PC-3 (cell line): ENCODE data around the gene HPSE2. TPM values are rescaled to one million over a fixed set of nuclear protein-coding genes. Genes with fewer than 3 reads are reported as not detected.

Experiments used
- ATAC-seq: fragments of 200-7000 bp; cut with Tn5 transposase; 2 replicates; pipeline ENCODE4 v1.9.1; 2020; ENCODE audit warnings: mild to moderate bottlenecking, moderate library complexity
- BruUV-seq: library from RNA; stranded (reverse); fragments of 400-500 nt; replicated peaks from 2 replicates; lab custom pipeline; 2021; lab: Mats Ljungman, UMichigan
- CTCF ChIA-PET: fragments of 300-600 bp; sonication (Branson Sonifier 250); formaldehyde crosslinking; loops from one replicate; lab custom pipeline; 2022; ENCODE audit warnings: antibody characterized with exemption; lab: Charles Lee
- POLR2A ChIA-PET: fragments of 300-600 bp; sonication (Branson Sonifier 250); formaldehyde crosslinking; loops from one replicate; lab custom pipeline; 2022; ENCODE audit warnings: antibody characterized with exemption; ENCODE audit not compliant: unreplicated experiment; lab: Charles Lee
- DNase-seq: peaks from one replicate; pipeline ENCODE4 v3.0.0-alpha.2; 2015
- H2AFZ ChIP-seq: fragments of 300-600 bp; sonication (generic); 2 replicates; pipeline ENCODE4 v1.6.0; 2016; ENCODE audit warnings: antibody characterized with exemption, low read length
- H3F3A ChIP-seq: fragments of 300-600 bp; sonication (generic); one replicate; pipeline ENCODE4 v1.6.0; 2017; ENCODE audit warnings: antibody characterized with exemption, low read length, control low read depth, mild to moderate bottlenecking; ENCODE audit not compliant: unreplicated experiment
- H3K27ac ChIP-seq: fragments of 300-600 bp; sonication (generic); 2 replicates; pipeline ENCODE4 v1.5.1; 2016; ENCODE audit warnings: mild to moderate bottlenecking, low read length
- H3K27me3 ChIP-seq: fragments of 300-600 bp; sonication (generic); 2 replicates; pipeline ENCODE4 v1.6.1; 2016; ENCODE audit warnings: low read length, mixed read lengths
- H3K36me3 ChIP-seq: fragments of 300-600 bp; sonication (generic); 2 replicates; pipeline ENCODE4 v1.6.1; 2016; ENCODE audit warnings: low read depth, mixed run types, low read length, mixed read lengths
- H3K4me1 ChIP-seq: fragments of 300-600 bp; sonication (generic); 2 replicates; pipeline ENCODE4 v1.5.1; 2016; ENCODE audit warnings: low read length; ENCODE audit not compliant: insufficient read depth
- H3K4me2 ChIP-seq: fragments of 300-600 bp; sonication (generic); 2 replicates; pipeline ENCODE4 v1.6.0; 2016; ENCODE audit warnings: low read length
- H3K4me3 ChIP-seq: fragments of 300-600 bp; sonication (generic); 2 replicates; pipeline ENCODE4 v1.5.1; 2016; ENCODE audit warnings: mild to moderate bottlenecking, low read length, mixed read lengths
- H3K79me2 ChIP-seq: fragments of 300-600 bp; sonication (generic); 2 replicates; pipeline ENCODE4 v1.6.1; 2017; ENCODE audit warnings: low read length, mixed read lengths
- H3K9ac ChIP-seq: fragments of 300-600 bp; sonication (generic); 2 replicates; pipeline ENCODE4 v1.6.0; 2016; ENCODE audit warnings: mild to moderate bottlenecking, low read length
- H3K9me2 ChIP-seq: fragments of 300-600 bp; sonication (generic); replicated peaks from 2 replicates; pipeline ENCODE4 v1.6.1; 2016; ENCODE audit warnings: mixed run types, low read length, mixed read lengths
- H3K9me3 ChIP-seq: fragments of 300-600 bp; sonication (generic); 2 replicates; pipeline ENCODE4 v1.6.1; 2016; ENCODE audit warnings: low read length, mixed read lengths
- H4K20me1 ChIP-seq: fragments of 300-600 bp; sonication (generic); 2 replicates; pipeline ENCODE4 v1.6.1; 2016; ENCODE audit warnings: low read length, mixed read lengths
- CTCF ChIP-seq: fragments of 300-600 bp; sonication (generic); conservative IDR thresholded peaks from 2 replicates; pipeline ENCODE4 v1.5.1; 2017; ENCODE audit warnings: antibody characterized with exemption, low read depth, mild to moderate bottlenecking, low read length
- EZH2 ChIP-seq: fragments of 300-600 bp; sonication (generic); IDR thresholded peaks from one replicate; pipeline ENCODE4 v1.6.1; 2017; ENCODE audit warnings: antibody characterized with exemption, mild to moderate bottlenecking, low read length; ENCODE audit not compliant: unreplicated experiment
- EZH2phosphoT487 ChIP-seq: fragments of 300-600 bp; sonication (generic); IDR thresholded peaks from 2 replicates; pipeline ENCODE4 v1.6.1; 2018; ENCODE audit warnings: mild to moderate bottlenecking, antibody characterized with exemption, low read length, borderline replicate concordance
- intact Hi-C: fragments of 100-400 bp; cut with micrococcal nuclease; formaldehyde crosslinking; loops from 2 replicates; pipeline ENCODE4 v1.9.0; 2023
- total RNA-seq: library from RNA; depleted of rRNA; stranded (reverse); fragments of >200 nt; gene quantifications from 2 replicates; pipeline ENCODE4 v1.2.3, GENCODE V29; 2014

The HPSE2 gene
- total RNA-seq, 1 experiment from 2014 or later, result 0.15 TPM

DNA sequence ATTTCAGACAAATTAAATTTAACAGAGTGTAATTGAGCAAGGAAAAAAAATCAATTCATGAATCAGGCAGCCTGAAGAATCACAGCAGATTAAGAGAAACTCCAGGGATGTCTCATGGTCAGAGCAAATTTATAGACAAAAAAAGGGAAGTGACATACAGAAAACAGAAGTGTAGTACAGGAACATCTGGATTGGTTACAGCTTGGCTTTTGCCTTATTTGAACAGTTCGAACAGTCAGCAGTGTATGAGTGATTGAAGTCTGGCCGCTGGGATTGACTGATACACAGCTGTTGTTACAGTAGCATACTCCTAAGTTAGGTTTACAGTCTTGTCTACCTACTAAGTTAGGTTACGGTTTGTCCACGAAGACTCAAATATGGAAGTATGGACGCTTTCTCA, 255.3 kb downstream of the HPSE2 start:
- no peak overlapping the region for H3K27ac ChIP-seq
- no peak overlapping the region for H3K4me2 ChIP-seq
- H3K79me2 ChIP-seq, result no peaks in the 10 kb centered on the region
- H3K9me2 ChIP-seq, result no peaks in the 10 kb centered on the region
- H3K4me1 ChIP-seq, result no peaks in the 10 kb centered on the region
- no peaks in the 10 kb centered on the region for H3K36me3 ChIP-seq
- CTCF ChIA-PET, result no interaction called here
- H3K27me3 ChIP-seq, result peaks cover 33% of the 10 kb centered on the region
- POLR2A ChIA-PET, result no interaction called here
- no peak overlapping the region for H3K4me3 ChIP-seq
- intact Hi-C loops, result no loop called here
- no peaks in the 10 kb centered on the region for H3K9me3 ChIP-seq
- no peaks in the 10 kb centered on the region for H4K20me1 ChIP-seq
- H2AFZ ChIP-seq, result no peak overlapping the region
- no peak overlapping the region for H3K9ac ChIP-seq
- DNase-seq (no peak), ATAC-seq (no peak)
- no peak for TF ChIP-seq EZH2phosphoT487
- no peak for TF ChIP-seq CTCF
- TF ChIP-seq EZH2, result no peak
- BruUV-seq, result no TSS peak
- no peaks in the 10 kb centered on the region for H3F3A ChIP-seq

- H4K20me1 ChIP-seq, result no peaks in the 10 kb centered on the region
- H3F3A ChIP-seq, result no peaks in the 10 kb centered on the region
- no peaks in the 10 kb centered on the region for H3K9me3 ChIP-seq
- H3K9me2 ChIP-seq, result no peaks in the 10 kb centered on the region
- intact Hi-C loops, result no loop called here
- H3K4me2 ChIP-seq, result no peak overlapping the region
- no peak overlapping the region for H3K27ac ChIP-seq
- no peaks in the 10 kb centered on the region for H3K36me3 ChIP-seq
- ChIA-PET CTCF (no interaction called here), POLR2A (no interaction called here)
- H3K4me3 ChIP-seq, result no peak overlapping the region
- H3K9ac ChIP-seq, result no peak overlapping the region
- TF ChIP-seq EZH2, result no peak
- no peak for TF ChIP-seq EZH2phosphoT487
- no peak for TF ChIP-seq CTCF
- ATAC-seq (no peak), DNase-seq (no peak)
- H3K4me1 ChIP-seq, result no peaks in the 10 kb centered on the region
- BruUV-seq, result no TSS peak
- H3K27me3 ChIP-seq, result no peaks in the 10 kb centered on the region
- no peak overlapping the region for H2AFZ ChIP-seq
- H3K79me2 ChIP-seq, result no peaks in the 10 kb centered on the region
Observed at GRCh38 chr10:98971464-98971863, 264.2 kb downstream of the HPSE2 start.

GRCh38 chr10:98967601-98968000, 268.1 kb downstream of the HPSE2 start:
- CTCF ChIA-PET, result no interaction called here

More at GRCh38 chr10:98967601-98968000, 268.1 kb downstream of the HPSE2 start:
- TF ChIP-seq EZH2phosphoT487, result no peak
- no peak for TF ChIP-seq CTCF
- TF ChIP-seq EZH2, result no peak
- Histone ChIP-seq H3F3A (no peaks in the 10 kb centered on the region), H2AFZ (no peak overlapping the region), H3K27me3 (no peaks in the 10 kb centered on the region), H3K36me3 (no peaks in the 10 kb centered on the region), H3K4me1 (no peaks in the 10 kb centered on the region), H3K27ac (no peak overlapping the region), H4K20me1 (no peaks in the 10 kb centered on the region), H3K9me2 (no peaks in the 10 kb centered on the region), H3K9ac (no peak overlapping the region), H3K9me3 (no peaks in the 10 kb centered on the region), H3K4me2 (no peak overlapping the region), H3K79me2 (no peaks in the 10 kb centered on the region), H3K4me3 (no peak overlapping the region)
- BruUV-seq, result no TSS peak
- DNase-seq (no peak), ATAC-seq (no peak)
- intact Hi-C loops, result no loop called here
- POLR2A ChIA-PET, result no interaction called here
